HepG2 (cell line): Measurements from ENCODE around the gene SOX12. TPM values are rescaled to one million over a fixed set of nuclear protein-coding genes. Genes with fewer than 3 reads are reported as not detected.
A peak's percentile ranks its signal among the peaks of the same experiment; 100 is the strongest.

Source experiments
- ATF5 ChIP-seq: sonication (generic); formaldehyde crosslinking; IDR thresholded peaks from 2 replicates; pipeline ENCODE4 v1.4.0; 2020; ENCODE audit warnings: mild to moderate bottlenecking, low read depth, missing genetic modification reagents
- EP300 ChIP-seq, 3 experiments: sonication (generic) in 1 of 3; formaldehyde crosslinking in 1 of 3; IDR thresholded peaks; 2 replicates each; pipeline versions ENCODE4 v1.5.1 to v1.6.1; 2011 to 2020; ENCODE audit warnings: low read depth in 2 of 3, low read length in 2 of 3, borderline replicate concordance in 1 of 3, improper control_type of control experiment in 1 of 3, mild to moderate bottlenecking in 1 of 3, missing genetic modification reagents in 1 of 3, moderate library complexity in 1 of 3
- GABPB1 ChIP-seq: IDR thresholded peaks from 2 replicates; pipeline ENCODE4 v1.6.1; 2016; ENCODE audit warnings: mild to moderate bottlenecking, missing genetic modification reagents, moderate library complexity, missing compliant biosample characterization
- HDAC2 ChIP-seq: sonication (generic); formaldehyde crosslinking; IDR thresholded peaks from 2 replicates; pipeline ENCODE4 v1.4.0; 2020; ENCODE audit warnings: missing genetic modification reagents
- MXD3 ChIP-seq: IDR thresholded peaks from 2 replicates; pipeline ENCODE4 v1.6.1; 2016; ENCODE audit warnings: mild to moderate bottlenecking, missing biosample characterization, missing genetic modification reagents
- NR2C2 ChIP-seq: sonication (generic); formaldehyde crosslinking; IDR thresholded peaks from 2 replicates; pipeline ENCODE4 v1.4.0; 2020; ENCODE audit warnings: missing genetic modification reagents, mild to moderate bottlenecking, moderate library complexity, borderline replicate concordance
- PCBP1 ChIP-seq: fragments of 200-400 bp; formaldehyde crosslinking; IDR thresholded peaks from 2 replicates; pipeline ENCODE4 v1.6.1; 2017; ENCODE audit warnings: mild to moderate bottlenecking, low read depth, low read length, borderline replicate concordance
- POGK ChIP-seq: sonication (generic); formaldehyde crosslinking; conservative IDR thresholded peaks from 2 replicates; pipeline ENCODE4 v1.8.0; 2022; ENCODE audit warnings: mild to moderate bottlenecking, moderate library complexity, missing genetic modification reagents
- REPIN1 ChIP-seq: sonication (generic); formaldehyde crosslinking; IDR thresholded peaks from 2 replicates; pipeline ENCODE4 v1.8.0; 2022; ENCODE audit warnings: missing genetic modification reagents, low read depth, mild to moderate bottlenecking, borderline replicate concordance
- ZNF235 ChIP-seq: sonication (generic); formaldehyde crosslinking; IDR thresholded peaks from 2 replicates; pipeline ENCODE4 v1.8.1; 2023; ENCODE audit warnings: mild to moderate bottlenecking, missing genetic modification reagents, borderline replicate concordance
- ZNF343 ChIP-seq: sonication (generic); formaldehyde crosslinking; IDR thresholded peaks from 2 replicates; pipeline ENCODE4 v1.4.0; 2020; ENCODE audit warnings: mild to moderate bottlenecking, missing genetic modification reagents
- ZNF556 ChIP-seq: sonication (generic); formaldehyde crosslinking; IDR thresholded peaks from 2 replicates; pipeline ENCODE4 v1.4.0; 2020; ENCODE audit warnings: mild to moderate bottlenecking, missing genetic modification reagents, borderline replicate concordance
- polyA plus RNA-seq, 8 experiments: library from polyadenylated mRNA; depleted of rRNA in 3 of 8; stranded (reverse) in 7 of 8; unstranded in 1 of 8; fragments of >200 nt; fragmentation: Illumina TruSeq in 4 of 8; extraction: Trizol in 4 of 8; gene quantifications; 2 replicates each; pipeline versions ENCODE4 v1.2.1 to v1.2.3, GENCODE V29; 2011 to 2016; ENCODE audit warnings: low read depth in 4 of 8, missing spikeins in 1 of 8, mixed read lengths in 1 of 8; ENCODE audit not compliant: insufficient read depth in 1 of 8
- total RNA-seq, 5 experiments: library from RNA; depleted of rRNA; stranded (reverse); fragments of >200 nt; fragmentation: Illumina TruSeq; extraction: Trizol; gene quantifications; 2 replicates each; pipeline ENCODE4 v1.2.3, GENCODE V29; 2016; ENCODE audit warnings: low read depth in 1 of 5
- TF ChIP-seq, protein P1 (sequence below): sonication (generic); formaldehyde crosslinking; IDR thresholded peaks from 2 replicates; pipeline ENCODE4 v1.4.0; 2020; ENCODE audit warnings: missing genetic modification reagents, borderline replicate concordance
- TF ChIP-seq, protein P2 (sequence below): sonication (generic); formaldehyde crosslinking; IDR thresholded peaks from 2 replicates; pipeline ENCODE4 v1.4.0; 2020; ENCODE audit warnings: missing genetic modification reagents; ENCODE audit errors: not compliant biosample characterization
- TF ChIP-seq, protein P3 (sequence below): sonication (generic); formaldehyde crosslinking; IDR thresholded peaks from 2 replicates; pipeline ENCODE4 v1.5.1; 2020; ENCODE audit warnings: missing genetic modification reagents, mild to moderate bottlenecking, borderline replicate concordance

The SOX12 gene
- total and polyA plus RNA-seq, 2 of the 13 experiments (the other 11 are each of a cell fraction or from before 2014, with no cell fraction given), result 10.0 to 18.7 TPM

GRCh38 chr20:354298-354977, 29.1 kb downstream of the SOX12 start (continued):
- TF ChIP-seq, protein P1, sequence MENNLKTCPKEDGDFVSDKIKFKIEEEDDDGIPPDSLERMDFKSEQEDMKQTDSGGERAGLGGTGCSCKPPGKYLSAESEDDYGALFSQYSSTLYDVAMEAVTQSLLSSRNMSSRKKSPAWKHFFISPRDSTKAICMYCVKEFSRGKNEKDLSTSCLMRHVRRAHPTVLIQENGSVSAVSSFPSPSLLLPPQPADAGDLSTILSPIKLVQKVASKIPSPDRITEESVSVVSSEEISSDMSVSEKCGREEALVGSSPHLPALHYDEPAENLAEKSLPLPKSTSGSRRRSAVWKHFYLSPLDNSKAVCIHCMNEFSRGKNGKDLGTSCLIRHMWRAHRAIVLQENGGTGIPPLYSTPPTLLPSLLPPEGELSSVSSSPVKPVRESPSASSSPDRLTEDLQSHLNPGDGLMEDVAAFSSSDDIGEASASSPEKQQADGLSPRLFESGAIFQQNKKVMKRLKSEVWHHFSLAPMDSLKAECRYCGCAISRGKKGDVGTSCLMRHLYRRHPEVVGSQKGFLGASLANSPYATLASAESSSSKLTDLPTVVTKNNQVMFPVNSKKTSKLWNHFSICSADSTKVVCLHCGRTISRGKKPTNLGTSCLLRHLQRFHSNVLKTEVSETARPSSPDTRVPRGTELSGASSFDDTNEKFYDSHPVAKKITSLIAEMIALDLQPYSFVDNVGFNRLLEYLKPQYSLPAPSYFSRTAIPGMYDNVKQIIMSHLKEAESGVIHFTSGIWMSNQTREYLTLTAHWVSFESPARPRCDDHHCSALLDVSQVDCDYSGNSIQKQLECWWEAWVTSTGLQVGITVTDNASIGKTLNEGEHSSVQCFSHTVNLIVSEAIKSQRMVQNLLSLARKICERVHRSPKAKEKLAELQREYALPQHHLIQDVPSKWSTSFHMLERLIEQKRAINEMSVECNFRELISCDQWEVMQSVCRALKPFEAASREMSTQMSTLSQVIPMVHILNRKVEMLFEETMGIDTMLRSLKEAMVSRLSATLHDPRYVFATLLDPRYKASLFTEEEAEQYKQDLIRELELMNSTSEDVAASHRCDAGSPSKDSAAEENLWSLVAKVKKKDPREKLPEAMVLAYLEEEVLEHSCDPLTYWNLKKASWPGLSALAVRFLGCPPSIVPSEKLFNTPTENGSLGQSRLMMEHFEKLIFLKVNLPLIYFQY, result peak; percentile 64; the same call in 1 of the 2 replicates
- TF ChIP-seq, protein P2, sequence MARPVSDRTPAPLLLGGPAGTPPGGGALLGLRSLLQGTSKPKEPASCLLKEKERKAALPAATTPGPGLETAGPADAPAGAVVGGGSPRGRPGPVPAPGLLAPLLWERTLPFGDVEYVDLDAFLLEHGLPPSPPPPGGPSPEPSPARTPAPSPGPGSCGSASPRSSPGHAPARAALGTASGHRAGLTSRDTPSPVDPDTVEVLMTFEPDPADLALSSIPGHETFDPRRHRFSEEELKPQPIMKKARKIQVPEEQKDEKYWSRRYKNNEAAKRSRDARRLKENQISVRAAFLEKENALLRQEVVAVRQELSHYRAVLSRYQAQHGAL, result no peak
- TF ChIP-seq MXD3 (CRISPR knock-in tag), result no peak; the same call in 1 of the 2 replicates
- TF ChIP-seq HDAC2 (CRISPR knock-in tag), result peak; percentile 69
- TF ChIP-seq ZNF235 (CRISPR knock-in tag), result no peak
- peak; percentile 94; the same call in 1 of the 2 replicates for TF ChIP-seq REPIN1
- peak; percentile 74; the same call in 1 of the 2 replicates for TF ChIP-seq PCBP1
- TF ChIP-seq, protein P3, sequence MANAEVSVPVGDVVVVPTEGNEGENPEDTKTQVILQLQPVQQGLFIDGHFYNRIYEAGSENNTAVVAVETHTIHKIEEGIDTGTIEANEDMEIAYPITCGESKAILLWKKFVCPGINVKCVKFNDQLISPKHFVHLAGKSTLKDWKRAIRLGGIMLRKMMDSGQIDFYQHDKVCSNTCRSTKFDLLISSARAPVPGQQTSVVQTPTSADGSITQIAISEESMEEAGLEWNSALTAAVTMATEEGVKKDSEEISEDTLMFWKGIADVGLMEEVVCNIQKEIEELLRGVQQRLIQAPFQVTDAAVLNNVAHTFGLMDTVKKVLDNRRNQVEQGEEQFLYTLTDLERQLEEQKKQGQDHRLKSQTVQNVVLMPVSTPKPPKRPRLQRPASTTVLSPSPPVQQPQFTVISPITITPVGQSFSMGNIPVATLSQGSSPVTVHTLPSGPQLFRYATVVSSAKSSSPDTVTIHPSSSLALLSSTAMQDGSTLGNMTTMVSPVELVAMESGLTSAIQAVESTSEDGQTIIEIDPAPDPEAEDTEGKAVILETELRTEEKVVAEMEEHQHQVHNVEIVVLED (CRISPR knock-in tag), result peak; percentile 62
- peak; percentile 34; the same call in 1 of the 2 replicates for TF ChIP-seq GABPB1 (CRISPR knock-in tag)
- TF ChIP-seq ATF5 (CRISPR knock-in tag), result peak; percentile 38; the same call in 1 of the 2 replicates
- TF ChIP-seq NR2C2 (CRISPR knock-in tag), result peak; percentile 51
- peak; percentile 74; the same call in 1 of the 2 replicates for TF ChIP-seq ZNF556 (CRISPR knock-in tag)
- TF ChIP-seq ZNF343 (CRISPR knock-in tag), result peak; percentile 69; the same call in 1 of the 2 replicates
- TF ChIP-seq POGK (CRISPR knock-in tag), result peak; percentile 85
- TF ChIP-seq EP300 (IDR thresholded peaks at IDR 0.05; ENCODE audit: low read depth in 2 of 2, low read length in 2 of 2), result no peak
- TF ChIP-seq EP300 (CRISPR knock-in tag; IDR thresholded peaks at IDR 0.05; ENCODE audit: borderline replicate concordance), result no peak
